Thoracic aorta (tissue), 2 donors: ENCODE measurements around the gene RTN4R. TPM values are rescaled to one million over a fixed set of nuclear protein-coding genes. Genes with fewer than 3 reads are reported as not detected.
A peak's percentile ranks its signal among the peaks of the same experiment; 100 is the strongest.

Experiments
- ATAC-seq: fragments of 150-250 bp; one replicate; pipeline ENCODE4 v1.8.0; 2017; ENCODE audit warnings: low read depth; ENCODE audit not compliant: insufficient number of reproducible peaks, low FRiP score
- DNase-seq: peaks from one replicate; pipeline ENCODE4 v3.0.0-alpha.2; 2020; ENCODE audit warnings: low spot score
- H3K27ac ChIP-seq, 2 donors: fragments of 200-600 bp; sonication (generic); 1 replicate in 1 of 2; 2 replicates in 1 of 2; pipeline ENCODE4 v1.5.1; 2016; ENCODE audit warnings: mild to moderate bottlenecking in 2 of 2, moderate library complexity in 2 of 2
- H3K27me3 ChIP-seq: fragments of 200-600 bp; sonication (generic); replicated peaks from 2 replicates; pipeline ENCODE4 v1.6.0; 2016; ENCODE audit warnings: mild to moderate bottlenecking; ENCODE audit not compliant: insufficient read depth
- H3K36me3 ChIP-seq: fragments of 200-600 bp; sonication (generic); one replicate; pipeline ENCODE4 v1.5.1; 2016
- H3K4me1 ChIP-seq, 2 donors: fragments of 200-600 bp; sonication (generic); 1 replicate in 1 of 2; 2 replicates in 1 of 2; pipeline versions ENCODE4 v1.5.1 to v1.6.0; 2016; ENCODE audit warnings: low read depth in 2 of 2, mild to moderate bottlenecking in 1 of 2; ENCODE audit not compliant: control insufficient read depth in 1 of 2
- H3K4me3 ChIP-seq: fragments of 200-600 bp; sonication (generic); 2 replicates; pipeline ENCODE4 v1.5.1; 2016; ENCODE audit warnings: mild to moderate bottlenecking
- H3K9me3 ChIP-seq: fragments of 200-600 bp; sonication (generic); 2 replicates; pipeline ENCODE4 v1.5.1; 2016
- CTCF ChIP-seq: fragments of 200-600 bp; sonication (generic); IDR thresholded peaks from one replicate; pipeline ENCODE4 v1.5.1; 2019; ENCODE audit warnings: antibody characterized with exemption
- total RNA-seq, 2 donors: library from RNA; depleted of rRNA; stranded (reverse); fragments of >200 nt; gene quantifications; one replicate each; pipeline versions ENCODE4 v1.1.0 to v1.2.3, GENCODE V29; 2016

RTN4R gene
- total RNA-seq, 2 donors from 2014 or later: 7.4 TPM; not detected in 1

- TF ChIP-seq CTCF: no peak
- H3K9me3 ChIP-seq: no peaks in the 10 kb centered on the region
- no peaks in the 10 kb centered on the region for H3K36me3 ChIP-seq
- peak; percentile 31 for DNase-seq
- no peak overlapping the region for H3K27ac ChIP-seq
- H3K4me1 ChIP-seq: peaks cover 5 to 13% of the 10 kb centered on the region in 2 donors
- ATAC-seq: no peak
- H3K27me3 ChIP-seq: no peaks in the 10 kb centered on the region
- H3K4me3 ChIP-seq: peak overlapping the region; percentile 69
Measured at GRCh38 chr22:20298803-20299745, 31.0 kb upstream of the RTN4R start.

DNA sequence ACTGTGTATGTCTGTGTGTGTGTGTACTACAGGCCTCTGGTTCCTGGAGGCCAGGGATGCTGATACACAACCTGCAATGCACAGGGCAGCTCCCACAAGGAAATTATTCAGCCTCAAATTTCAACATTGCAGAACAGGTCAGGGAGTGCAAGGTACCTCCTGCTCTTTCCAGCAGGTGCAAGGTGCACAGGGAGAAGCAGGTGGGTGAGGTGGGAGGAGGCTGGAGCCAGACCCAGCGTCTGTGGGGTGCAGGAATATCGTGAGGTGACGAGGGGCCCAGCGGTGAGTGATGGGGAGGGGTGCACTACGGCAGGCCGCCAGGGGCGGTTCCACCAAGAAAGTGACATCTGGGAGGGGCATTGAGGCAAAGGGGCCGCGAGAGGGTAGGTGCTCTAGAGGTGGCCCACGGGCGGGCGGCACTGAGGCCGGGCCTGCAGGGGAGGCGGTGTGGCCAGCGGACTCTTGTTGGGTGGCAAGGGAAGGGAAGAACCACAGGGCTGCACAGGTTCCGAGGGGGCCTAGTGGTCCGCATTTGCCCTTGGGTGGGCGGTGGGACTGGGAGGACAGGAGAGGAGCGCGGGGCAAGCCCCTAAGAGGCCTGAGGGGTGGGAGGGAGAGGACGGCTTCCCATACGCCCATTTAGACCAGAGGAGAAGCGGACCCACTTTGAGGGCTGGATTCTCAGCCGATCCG is 30.1 kb upstream of the RTN4R start:
- no peak for DNase-seq
- no peak for TF ChIP-seq CTCF
- Histone ChIP-seq H3K4me3 (no peak overlapping the region), H3K27ac (no peak overlapping the region), H3K9me3 (no peaks in the 10 kb centered on the region), H3K4me1 (peaks cover 5 to 13% of the 10 kb centered on the region in 2 donors), H3K27me3 (no peaks in the 10 kb centered on the region), H3K36me3 (no peaks in the 10 kb centered on the region)
- ATAC-seq: no peak

DNA sequence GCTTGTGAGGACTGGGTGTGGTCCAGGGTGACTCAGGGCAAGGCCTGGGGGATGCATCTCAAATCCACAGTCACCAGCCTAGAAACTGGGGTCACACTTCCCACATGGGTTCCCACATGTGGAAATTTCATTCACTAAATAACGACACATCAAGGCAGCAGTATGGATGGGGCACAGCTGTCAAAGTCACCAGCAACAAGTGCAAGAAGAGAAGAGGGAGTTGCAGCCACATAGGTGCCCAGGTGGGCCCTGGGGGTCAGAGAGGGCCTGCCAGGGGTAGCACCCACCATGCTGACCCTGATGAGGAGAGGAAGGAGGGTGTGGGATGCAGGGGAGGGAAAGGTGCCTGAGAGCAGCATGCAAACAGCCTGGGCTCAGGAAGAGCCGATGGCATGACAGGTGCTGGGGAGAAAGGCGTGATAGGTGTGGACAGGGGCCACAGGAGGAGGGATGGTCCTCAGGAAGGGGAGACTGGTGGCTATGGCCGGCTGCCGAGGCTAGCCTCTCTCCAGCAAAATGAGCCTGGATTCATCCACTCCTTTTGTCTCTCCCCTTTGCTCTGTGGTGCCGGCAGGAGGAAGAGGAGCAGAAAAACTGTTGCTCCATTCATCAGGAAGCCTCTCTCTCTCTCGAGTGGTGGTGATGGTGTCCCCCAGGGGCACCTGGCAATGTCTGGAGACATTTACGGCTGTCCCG is 29.4 kb upstream of the RTN4R start:
- no peak for TF ChIP-seq CTCF
- peaks cover 5 to 13% of the 10 kb centered on the region in 2 donors for H3K4me1 ChIP-seq
- H3K27ac ChIP-seq: no peak overlapping the region
- no peak for DNase-seq
- no peaks in the 10 kb centered on the region for H3K9me3 ChIP-seq
- no peaks in the 10 kb centered on the region for H3K27me3 ChIP-seq
- H3K36me3 ChIP-seq: no peaks in the 10 kb centered on the region
- no peak overlapping the region for H3K4me3 ChIP-seq
- ATAC-seq: no peak

GRCh38 chr22:20296598-20296997 is 28.5 kb upstream of the RTN4R start:
- Histone ChIP-seq H3K4me3 (no peak overlapping the region), H3K27ac (no peak overlapping the region), H3K36me3 (no peaks in the 10 kb centered on the region), H3K27me3 (no peaks in the 10 kb centered on the region), H3K4me1 (peaks cover 5 to 13% of the 10 kb centered on the region in 2 donors), H3K9me3 (no peaks in the 10 kb centered on the region)
- no peak for ATAC-seq
- no peak for DNase-seq
- no peak for TF ChIP-seq CTCF
